Glutamatergic neuron (in vitro differentiated cells): ENCODE data around the gene ASIP. TPM values are rescaled to one million over a fixed set of nuclear protein-coding genes. Genes with fewer than 3 reads are reported as not detected.
"Not testable (repeated sequence)": the region's sequence is repeated elsewhere in the genome, so short reads cannot be mapped to it uniquely, and the experiment has no call there.

Experiments used
- DNase-seq: peaks from one replicate; pipeline ENCODE4 v3.0.0; 2022
- H3K27ac Mint-ChIP-seq: one replicate; pipeline ENCODE4 v1.8.0; 2020; ENCODE audit warnings: mild to moderate bottlenecking, mixed read lengths, inconsistent platforms; ENCODE audit not compliant: unreplicated experiment
- H3K27me3 Mint-ChIP-seq: one replicate; pipeline ENCODE4 v1.8.0; 2020; ENCODE audit warnings: mild to moderate bottlenecking, moderate library complexity, mixed read lengths, inconsistent platforms; ENCODE audit not compliant: unreplicated experiment
- H3K36me3 Mint-ChIP-seq: one replicate; pipeline ENCODE4 v1.8.0; 2020; ENCODE audit warnings: mild to moderate bottlenecking, mixed read lengths, inconsistent platforms; ENCODE audit not compliant: unreplicated experiment
- H3K4me1 Mint-ChIP-seq: one replicate; pipeline ENCODE4 v1.8.0; 2020; ENCODE audit warnings: mild to moderate bottlenecking, low read depth, mixed read lengths, inconsistent platforms; ENCODE audit not compliant: unreplicated experiment
- H3K4me3 Mint-ChIP-seq: one replicate; pipeline ENCODE4 v1.8.0; 2020; ENCODE audit warnings: mild to moderate bottlenecking, mixed read lengths, inconsistent platforms; ENCODE audit not compliant: unreplicated experiment
- H3K9me3 Mint-ChIP-seq: one replicate; pipeline ENCODE4 v1.8.0; 2020; ENCODE audit warnings: mild to moderate bottlenecking, moderate library complexity, mixed read lengths, inconsistent platforms; ENCODE audit not compliant: unreplicated experiment
- total RNA-seq: library from RNA; stranded (reverse); fragmentation: NEBNext Ultra II Directional; extraction: Animal tissue kit (Norgen Biotek cat#: 25700); gene quantifications from one replicate; pipeline ENCODE4 v1.2.1, GENCODE V29; 2021; ENCODE audit not compliant: unreplicated experiment
- TF ChIP-seq, protein P1 (sequence below): fragments of 200-600 bp; sonication (generic); IDR thresholded peaks from one replicate; pipeline ENCODE4 v1.5.0; 2021; ENCODE audit not compliant: partially characterized antibody, unreplicated experiment

Gene ASIP
- total RNA-seq, 1 donor from 2014 or later: not detected

DNA sequence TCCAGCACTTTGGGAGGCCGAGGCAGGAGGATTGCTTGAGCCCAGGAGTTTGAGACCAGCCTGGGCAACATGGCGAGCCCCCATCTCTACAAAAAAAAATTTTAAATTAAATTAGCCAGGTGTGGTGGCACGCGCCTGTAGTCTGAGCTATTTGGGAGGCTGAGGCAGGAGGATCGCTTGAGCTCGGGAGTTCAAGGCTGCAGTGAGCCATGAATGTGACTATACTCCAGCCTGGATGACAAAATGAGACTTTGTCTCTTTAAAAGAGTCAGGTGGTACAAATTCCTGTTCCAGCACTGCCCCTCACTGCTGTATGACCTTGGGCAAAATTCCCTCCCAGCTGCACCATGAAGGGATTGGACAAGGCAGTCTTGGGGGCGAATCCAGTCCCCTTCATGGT, 33.5 kb downstream of the ASIP start:
- no peaks in the 10 kb centered on the region for H3K4me1 Mint-ChIP-seq
- H3K4me3 Mint-ChIP-seq: no peak overlapping the region
- TF ChIP-seq, protein P1, sequence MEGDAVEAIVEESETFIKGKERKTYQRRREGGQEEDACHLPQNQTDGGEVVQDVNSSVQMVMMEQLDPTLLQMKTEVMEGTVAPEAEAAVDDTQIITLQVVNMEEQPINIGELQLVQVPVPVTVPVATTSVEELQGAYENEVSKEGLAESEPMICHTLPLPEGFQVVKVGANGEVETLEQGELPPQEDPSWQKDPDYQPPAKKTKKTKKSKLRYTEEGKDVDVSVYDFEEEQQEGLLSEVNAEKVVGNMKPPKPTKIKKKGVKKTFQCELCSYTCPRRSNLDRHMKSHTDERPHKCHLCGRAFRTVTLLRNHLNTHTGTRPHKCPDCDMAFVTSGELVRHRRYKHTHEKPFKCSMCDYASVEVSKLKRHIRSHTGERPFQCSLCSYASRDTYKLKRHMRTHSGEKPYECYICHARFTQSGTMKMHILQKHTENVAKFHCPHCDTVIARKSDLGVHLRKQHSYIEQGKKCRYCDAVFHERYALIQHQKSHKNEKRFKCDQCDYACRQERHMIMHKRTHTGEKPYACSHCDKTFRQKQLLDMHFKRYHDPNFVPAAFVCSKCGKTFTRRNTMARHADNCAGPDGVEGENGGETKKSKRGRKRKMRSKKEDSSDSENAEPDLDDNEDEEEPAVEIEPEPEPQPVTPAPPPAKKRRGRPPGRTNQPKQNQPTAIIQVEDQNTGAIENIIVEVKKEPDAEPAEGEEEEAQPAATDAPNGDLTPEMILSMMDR: no peak
- peaks cover 4% of the 10 kb centered on the region for H3K9me3 Mint-ChIP-seq
- no peak for DNase-seq
- no peak overlapping the region for H3K27ac Mint-ChIP-seq
- H3K36me3 Mint-ChIP-seq: no peaks in the 10 kb centered on the region
- H3K27me3 Mint-ChIP-seq: peaks cover 3% of the 10 kb centered on the region

DNA sequence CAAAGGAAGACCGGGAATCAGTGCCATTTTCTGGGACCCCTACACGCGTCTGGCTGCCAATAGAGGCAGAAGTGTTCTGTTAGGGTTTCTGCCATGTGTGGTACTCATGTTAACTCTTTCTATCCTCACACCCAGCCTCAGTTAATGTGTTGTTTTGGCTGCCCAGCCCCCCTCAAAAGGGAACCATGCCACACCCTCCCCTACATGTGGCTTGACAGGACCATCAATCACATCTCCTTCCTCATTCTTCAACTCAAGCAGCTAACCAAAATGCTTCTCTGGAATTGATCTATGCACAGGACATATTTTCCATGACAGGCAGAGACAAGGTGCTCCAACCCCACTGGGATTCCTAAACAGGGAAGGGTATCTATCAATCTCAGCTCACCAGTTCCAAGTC, 40.0 kb downstream of the ASIP start:
- Mint-ChIP-seq H3K9me3 (peaks cover 1% of the 10 kb centered on the region), H3K4me1 (no peaks in the 10 kb centered on the region), H3K36me3 (no peaks in the 10 kb centered on the region), H3K27ac (no peak overlapping the region), H3K4me3 (no peak overlapping the region), H3K27me3 (peaks cover 2% of the 10 kb centered on the region)
- DNase-seq: no peak
- TF ChIP-seq, protein P1: no peak

DNA sequence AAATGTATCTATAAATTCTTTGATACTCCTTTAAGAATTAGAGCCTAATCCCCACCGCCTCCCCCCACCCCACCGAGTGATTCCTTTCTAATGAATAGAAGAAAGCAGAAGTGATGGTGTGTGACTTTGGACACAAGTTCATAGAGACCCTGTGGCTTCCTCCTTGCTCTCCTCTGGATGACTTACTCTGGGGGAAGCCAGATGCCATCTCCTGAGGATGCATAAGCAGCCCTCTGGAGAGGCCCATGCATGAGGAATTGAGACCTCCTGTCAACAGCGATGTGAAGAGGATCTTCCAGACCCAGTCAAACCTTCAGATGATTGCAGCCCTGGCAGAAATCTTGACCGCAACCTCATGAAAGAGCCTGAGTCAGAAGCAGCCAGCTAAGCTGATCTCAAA, 40.8 kb downstream of the ASIP start:
- Mint-ChIP-seq H3K36me3 (no peaks in the 10 kb centered on the region), H3K27me3 (peaks cover 2% of the 10 kb centered on the region), H3K4me1 (no peaks in the 10 kb centered on the region), H3K9me3 (peaks cover 4% of the 10 kb centered on the region), H3K27ac (no peak overlapping the region), H3K4me3 (no peak overlapping the region)
- TF ChIP-seq, protein P1: no peak
- no peak for DNase-seq

DNA sequence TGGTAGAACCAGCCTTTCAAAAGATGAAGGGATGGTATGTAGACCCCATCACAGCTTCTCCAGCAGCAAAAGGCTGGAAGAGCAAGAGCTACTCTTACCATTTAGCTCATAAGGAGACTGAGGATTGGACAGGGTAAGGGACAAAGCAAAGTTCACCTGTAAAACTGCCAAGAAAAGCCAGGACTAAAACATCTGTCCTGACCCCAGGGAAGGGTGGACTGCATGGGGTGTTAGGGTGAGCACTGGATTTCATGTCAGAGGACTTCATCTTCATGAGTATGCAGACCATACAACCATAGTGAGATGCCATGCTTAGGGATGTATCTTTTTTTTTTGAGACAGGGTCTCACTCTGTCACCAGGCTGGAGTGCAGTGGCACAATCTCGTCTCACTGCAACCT, 42.6 kb downstream of the ASIP start:
- DNase-seq: no peak
- Mint-ChIP-seq H3K9me3 (peaks cover 4% of the 10 kb centered on the region), H3K36me3 (no peaks in the 10 kb centered on the region), H3K27me3 (peaks cover 2% of the 10 kb centered on the region), H3K27ac (no peak overlapping the region), H3K4me1 (no peaks in the 10 kb centered on the region), H3K4me3 (no peak overlapping the region)
- TF ChIP-seq, protein P1: no peak

DNA sequence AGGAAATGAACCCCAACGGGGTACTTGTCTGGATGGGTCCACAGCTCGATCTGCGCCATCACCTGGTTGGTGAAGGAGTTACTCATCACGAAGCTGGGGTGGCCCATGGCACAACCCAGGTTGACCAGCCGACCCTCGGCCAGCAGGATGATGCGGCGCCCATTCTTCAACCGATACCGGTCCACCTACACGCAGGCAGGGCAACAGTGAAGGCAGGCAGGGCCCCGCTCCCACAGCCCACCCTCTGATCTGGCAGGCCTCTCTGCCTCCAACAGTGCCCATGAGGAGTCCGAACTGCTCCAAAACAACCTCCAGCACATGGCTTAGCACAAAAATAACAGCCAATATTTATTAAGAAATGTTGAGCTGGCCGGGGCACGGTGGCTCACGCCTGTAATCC, 44.2 kb downstream of the ASIP start:
- H3K27ac Mint-ChIP-seq: no peak overlapping the region
- H3K27me3 Mint-ChIP-seq: peaks cover 3% of the 10 kb centered on the region
- H3K4me1 Mint-ChIP-seq: no peaks in the 10 kb centered on the region
- DNase-seq: no peak
- H3K9me3 Mint-ChIP-seq: peaks cover 4% of the 10 kb centered on the region
- TF ChIP-seq, protein P1: no peak
- no peaks in the 10 kb centered on the region for H3K36me3 Mint-ChIP-seq
- no peak overlapping the region for H3K4me3 Mint-ChIP-seq

DNA sequence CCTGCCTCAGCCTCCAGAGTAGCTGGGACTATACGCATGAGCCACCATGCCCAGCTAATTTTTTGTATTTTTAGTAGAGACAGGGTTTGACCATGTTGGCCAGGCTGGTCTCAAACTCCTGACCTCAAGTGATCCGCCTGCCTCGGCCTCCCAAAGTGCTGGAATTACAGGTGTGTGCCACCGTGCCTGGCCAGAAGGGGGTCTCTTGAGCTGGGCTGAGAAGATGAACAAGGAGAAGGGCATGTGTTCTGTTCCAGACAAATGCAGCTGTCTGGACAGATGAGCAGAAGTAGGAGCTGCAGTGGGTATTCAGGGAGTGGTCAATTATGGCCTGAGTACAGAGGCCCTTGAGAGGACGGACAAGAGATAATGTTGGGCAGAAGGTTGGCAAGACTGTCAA, 46.3 kb downstream of the ASIP start:
- H3K27ac Mint-ChIP-seq, H3K27me3 Mint-ChIP-seq, H3K9me3 Mint-ChIP-seq: not testable (repeated sequence)

More for the DNA sequence above, 46.3 kb downstream of the ASIP start:
- DNase-seq, H3K4me1 Mint-ChIP-seq, H3K4me3 Mint-ChIP-seq, H3K36me3 Mint-ChIP-seq: not testable (repeated sequence)
